Measurements from ENCODE around the gene KCNK3. TPM values are rescaled to one million over a fixed set of nuclear protein-coding genes. Genes with fewer than 3 reads are reported as not detected.

Gene KCNK3
- total and polyA plus RNA-seq, 9 donors = 0.76 to 78.2 (median 2.1) TPM

DNA sequence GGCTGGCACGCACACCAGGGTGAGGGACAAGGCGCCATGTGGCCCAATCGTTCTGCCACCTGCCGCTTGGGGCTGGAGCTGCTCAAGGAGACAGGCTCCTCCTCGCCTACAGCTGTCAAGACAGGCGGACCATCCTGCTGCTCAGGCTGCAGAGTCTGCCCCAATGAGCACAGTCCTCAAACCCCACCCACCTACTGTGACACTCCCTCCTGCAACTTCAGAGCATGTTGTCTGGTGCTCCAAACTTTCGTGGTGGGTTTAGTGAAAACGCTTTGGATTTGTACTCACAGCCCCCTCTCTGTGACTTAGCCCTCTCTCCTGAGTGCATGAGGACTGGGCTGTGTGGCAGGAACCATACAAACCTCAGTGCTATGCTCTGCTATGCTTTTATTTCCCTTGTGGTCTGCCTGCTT is 48.4 kb downstream of the KCNK3 start:
- no peak for DNase-seq
- TF ChIP-seq, protein P1, sequence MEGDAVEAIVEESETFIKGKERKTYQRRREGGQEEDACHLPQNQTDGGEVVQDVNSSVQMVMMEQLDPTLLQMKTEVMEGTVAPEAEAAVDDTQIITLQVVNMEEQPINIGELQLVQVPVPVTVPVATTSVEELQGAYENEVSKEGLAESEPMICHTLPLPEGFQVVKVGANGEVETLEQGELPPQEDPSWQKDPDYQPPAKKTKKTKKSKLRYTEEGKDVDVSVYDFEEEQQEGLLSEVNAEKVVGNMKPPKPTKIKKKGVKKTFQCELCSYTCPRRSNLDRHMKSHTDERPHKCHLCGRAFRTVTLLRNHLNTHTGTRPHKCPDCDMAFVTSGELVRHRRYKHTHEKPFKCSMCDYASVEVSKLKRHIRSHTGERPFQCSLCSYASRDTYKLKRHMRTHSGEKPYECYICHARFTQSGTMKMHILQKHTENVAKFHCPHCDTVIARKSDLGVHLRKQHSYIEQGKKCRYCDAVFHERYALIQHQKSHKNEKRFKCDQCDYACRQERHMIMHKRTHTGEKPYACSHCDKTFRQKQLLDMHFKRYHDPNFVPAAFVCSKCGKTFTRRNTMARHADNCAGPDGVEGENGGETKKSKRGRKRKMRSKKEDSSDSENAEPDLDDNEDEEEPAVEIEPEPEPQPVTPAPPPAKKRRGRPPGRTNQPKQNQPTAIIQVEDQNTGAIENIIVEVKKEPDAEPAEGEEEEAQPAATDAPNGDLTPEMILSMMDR (IDR thresholded peaks at IDR 0.05) = no peak
- TF ChIP-seq POLR2A (IDR thresholded peaks at IDR 0.05) (no peak), EP300 (IDR thresholded peaks at IDR 0.05) (no peak)
- Histone ChIP-seq H3K9me3 (no peaks in the 10 kb centered on the region), H3K4me3 (no peak overlapping the region), H3K27me3 (no peaks in the 10 kb centered on the region), H3K36me3 (no peaks in the 10 kb centered on the region), H3K27ac (no peak overlapping the region), H3K4me1 (ENCODE audit: insufficient read depth) (peaks cover 2% of the 10 kb centered on the region)
- intact Hi-C loops (cut with DNase I) = loop anchor here in 1 of 4 donors (5.0 kb wide), 1 partner anchor 134 kb away; no protein-coding TSS in a partner anchor
- WGBS, 3 donors = 56 to 61% (median 60%) methylated on average over 7 to 8 of the region's 8 CpGs

DNA sequence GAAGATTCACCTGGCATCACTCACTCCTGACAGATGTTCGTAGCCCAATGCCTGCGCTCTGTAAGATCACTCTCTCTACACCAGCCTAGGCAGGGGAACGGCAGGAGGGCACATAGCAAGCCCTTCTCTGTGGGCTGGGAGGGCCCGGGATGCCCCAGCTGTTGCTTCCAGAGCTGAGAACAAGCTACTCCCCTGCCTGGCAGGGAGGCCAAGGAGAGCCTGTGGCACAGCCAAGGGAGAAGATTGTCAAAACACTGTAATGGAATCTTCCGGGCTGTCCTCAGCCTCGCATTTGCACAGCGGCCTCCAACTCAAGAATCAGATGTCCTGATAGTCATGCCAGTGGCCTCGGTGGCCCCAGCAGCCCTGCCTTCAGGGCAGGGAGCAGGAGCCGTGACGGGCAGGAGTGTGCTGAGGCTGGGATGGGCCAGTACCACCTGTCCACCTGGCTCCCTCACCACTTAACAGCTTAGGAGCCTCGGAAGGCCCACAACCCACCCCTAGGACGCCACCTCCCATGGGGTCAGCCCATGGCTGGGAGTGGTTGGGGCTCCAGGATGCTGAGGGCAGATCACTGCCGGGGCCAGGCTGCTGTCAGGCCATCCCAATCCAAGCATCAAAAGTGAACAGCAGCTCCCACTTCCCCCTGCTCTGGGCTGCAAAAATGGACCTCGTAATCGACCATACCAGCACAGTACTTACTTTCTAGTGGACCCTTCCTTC is 49.7 kb downstream of the KCNK3 start:
- DNase-seq = no peak
- TF ChIP-seq, protein P1 (IDR thresholded peaks at IDR 0.05) = no peak
- TF ChIP-seq POLR2A (IDR thresholded peaks at IDR 0.05) = no peak
- no peak for TF ChIP-seq EP300 (IDR thresholded peaks at IDR 0.05)
- Histone ChIP-seq H3K4me1 (ENCODE audit: insufficient read depth) (no peaks in the 10 kb centered on the region), H3K9me3 (no peaks in the 10 kb centered on the region), H3K27ac (no peak overlapping the region), H3K27me3 (no peaks in the 10 kb centered on the region), H3K4me3 (no peak overlapping the region), H3K36me3 (no peaks in the 10 kb centered on the region)
- intact Hi-C loops (cut with DNase I) = loop anchor here in 1 of 4 donors (5.0 kb wide), 1 partner anchor 135 kb away; no protein-coding TSS in a partner anchor
- WGBS, 3 donors = 86 to 92% (median 90%) methylated on average over 15 of the region's 15 CpGs

DNA sequence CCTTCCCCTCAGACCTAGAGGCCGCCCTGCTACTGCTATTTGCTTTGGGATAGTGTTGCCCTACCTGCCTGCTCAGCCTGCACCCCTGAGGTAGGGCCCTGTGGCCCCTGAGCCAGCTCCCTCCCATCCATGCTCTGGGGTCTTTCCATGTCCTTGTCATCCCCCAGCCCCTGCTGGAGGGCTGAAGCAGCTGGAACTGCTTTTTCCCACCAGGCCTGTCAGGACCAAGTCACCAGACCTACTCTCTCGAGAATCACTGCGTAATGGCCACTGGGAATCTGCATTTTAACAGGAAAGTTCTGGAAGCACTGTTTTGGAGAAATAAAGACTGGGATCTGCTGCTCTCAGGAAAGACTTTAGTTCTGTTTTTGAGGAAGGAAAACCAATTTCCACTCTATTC is 51.3 kb downstream of the KCNK3 start:
- WGBS, 3 donors = 91 to 95% (median 93%) methylated on average over 3 of the region's 3 CpGs
- Histone ChIP-seq H3K9me3 (no peaks in the 10 kb centered on the region), H3K4me1 (ENCODE audit: insufficient read depth) (no peaks in the 10 kb centered on the region), H3K36me3 (no peaks in the 10 kb centered on the region), H3K27ac (no peak overlapping the region), H3K4me3 (no peak overlapping the region), H3K27me3 (no peaks in the 10 kb centered on the region)
- TF ChIP-seq POLR2A (IDR thresholded peaks at IDR 0.05) (no peak), EP300 (IDR thresholded peaks at IDR 0.05) (no peak)
- TF ChIP-seq, protein P1 (IDR thresholded peaks at IDR 0.05) = no peak
- no peak for DNase-seq
- intact Hi-C loops (cut with DNase I) = loop anchor here in 2 of 4 donors (2.0 to 5.0 kb wide), 2 partner anchors 137 kb away; no protein-coding TSS in a partner anchor

DNA sequence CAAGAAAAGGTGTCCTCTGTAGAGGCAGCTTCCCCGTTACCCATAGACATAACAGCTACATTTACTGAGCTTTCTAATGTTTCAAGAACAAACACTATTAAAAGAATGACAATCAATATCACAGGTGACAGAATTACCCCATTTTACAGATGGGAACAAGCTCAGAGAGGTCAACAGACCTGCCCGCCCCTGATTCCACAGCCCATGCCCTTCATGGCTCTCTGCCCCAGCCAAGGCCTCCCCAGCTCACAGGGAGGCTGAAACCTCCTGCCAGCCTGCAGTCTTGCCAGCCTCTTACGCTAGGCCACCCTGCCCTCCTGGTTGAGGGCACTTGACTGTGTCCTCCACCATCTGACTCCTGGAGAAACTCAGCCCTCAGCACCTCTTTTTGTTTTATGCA is 52.4 kb downstream of the KCNK3 start:
- intact Hi-C loops (cut with DNase I) = loop anchor here (1.0 to 5.0 kb wide), 3 partner anchors 138 to 140 kb away; no protein-coding TSS in a partner anchor
- Histone ChIP-seq H3K36me3 (no peaks in the 10 kb centered on the region), H3K4me1 (ENCODE audit: insufficient read depth) (no peaks in the 10 kb centered on the region), H3K27me3 (no peaks in the 10 kb centered on the region), H3K4me3 (no peak overlapping the region), H3K27ac (no peak overlapping the region), H3K9me3 (no peaks in the 10 kb centered on the region)
- no peak for DNase-seq
- TF ChIP-seq POLR2A (IDR thresholded peaks at IDR 0.05) (no peak), EP300 (IDR thresholded peaks at IDR 0.05) (no peak)
- TF ChIP-seq, protein P1 (IDR thresholded peaks at IDR 0.05) = no peak
- WGBS, 3 donors = 91 to 95% (median 92%) methylated on average over 3 of the region's 3 CpGs

All from ovary (tissue), 9 donors.